ENCODE measurements around the gene RXRA.

The RXRA gene

DNA sequence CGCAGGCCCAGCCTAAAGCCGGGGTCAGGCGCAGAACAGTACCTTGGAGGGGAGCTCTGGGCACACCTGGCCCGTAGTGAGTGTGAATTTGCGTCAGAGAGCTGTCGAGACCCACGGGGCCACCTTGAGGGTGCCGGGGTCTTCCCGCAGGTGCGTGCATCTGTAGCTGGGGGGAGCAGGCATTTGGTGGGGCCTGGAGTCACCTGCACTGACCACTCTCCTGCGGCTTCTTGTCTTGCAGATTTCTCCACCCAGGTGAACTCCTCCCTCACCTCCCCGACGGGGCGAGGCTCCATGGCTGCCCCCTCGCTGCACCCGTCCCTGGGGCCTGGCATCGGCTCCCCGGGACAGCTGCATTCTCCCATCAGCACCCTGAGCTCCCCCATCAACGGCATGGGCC, 75.1 kb downstream of the RXRA start:
- no peak for DNase-seq (ENCODE audit: low spot score)

DNA sequence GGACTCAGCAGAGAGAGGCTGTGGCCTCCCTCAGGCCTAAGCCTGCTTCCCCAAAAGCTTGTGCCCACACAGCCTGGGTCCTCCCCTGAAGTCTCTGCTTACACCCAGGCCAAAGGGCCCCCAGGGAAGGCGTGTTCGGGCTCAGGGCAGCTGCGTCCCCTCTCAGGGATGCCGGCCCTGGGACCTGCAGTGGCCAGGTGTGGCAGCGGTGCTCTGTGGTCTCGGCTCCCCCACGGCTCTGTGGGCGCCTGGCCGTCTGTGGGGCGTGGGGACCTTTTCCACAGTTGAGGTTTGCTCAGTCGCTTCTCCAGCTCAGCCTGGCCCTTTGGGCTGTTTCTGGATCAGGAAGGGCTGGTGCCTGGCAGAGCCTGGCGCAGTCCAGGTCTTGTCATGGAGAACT, 75.9 kb downstream of the RXRA start:
- no peak for DNase-seq (ENCODE audit: low spot score)

DNA sequence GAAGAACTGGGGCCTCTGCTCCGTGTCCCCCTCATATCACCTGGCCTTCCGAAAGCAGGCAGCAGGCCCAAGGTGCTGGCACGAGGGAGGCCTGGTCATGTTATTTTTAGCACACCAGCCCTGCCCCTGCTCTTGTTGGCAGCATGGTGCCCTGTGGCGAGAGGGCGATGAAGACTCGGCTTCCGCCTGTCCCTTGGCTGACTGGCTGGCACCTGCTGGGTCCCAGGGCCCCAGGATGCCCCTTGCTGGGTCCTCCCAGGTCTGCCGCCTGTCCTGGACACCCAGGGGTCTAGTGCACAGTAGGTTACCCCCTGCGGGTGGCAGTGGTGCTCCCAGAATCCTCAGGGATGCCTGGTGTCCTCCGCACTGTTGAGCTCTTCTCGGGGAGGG, 77.0 kb downstream of the RXRA start:
- no peak for DNase-seq (ENCODE audit: low spot score)

DNA sequence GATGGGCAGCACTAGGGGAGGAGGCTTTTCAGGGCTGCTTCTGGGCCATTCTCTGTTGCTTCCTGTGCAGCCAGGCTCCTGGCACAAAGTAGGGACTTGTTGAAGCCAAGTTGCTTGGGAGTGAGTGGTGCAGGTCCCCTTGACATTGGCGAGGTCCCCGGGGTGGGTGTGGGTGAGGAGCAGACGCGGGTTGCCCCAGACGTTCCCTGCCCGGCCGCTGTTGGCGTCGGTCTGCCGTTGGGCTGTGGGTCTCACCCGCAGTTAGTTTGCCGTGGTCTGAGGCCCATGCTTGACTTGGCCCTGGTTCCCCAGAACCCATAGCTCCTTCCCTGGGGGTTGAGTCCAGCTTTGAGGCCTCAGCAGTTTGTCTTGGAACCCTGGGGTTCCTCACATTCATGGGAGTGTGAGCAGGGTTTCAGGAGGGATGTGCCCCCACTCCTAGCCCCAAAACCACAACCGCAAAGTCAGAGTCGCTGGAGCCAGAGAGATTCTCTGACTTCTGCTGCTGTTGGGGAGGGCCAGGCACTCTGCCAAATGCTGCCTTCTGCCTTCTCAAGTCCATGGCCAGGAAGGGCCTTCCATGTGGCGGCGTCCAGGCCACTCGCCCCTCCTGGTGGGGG, 77.5 kb downstream of the RXRA start:
- peak; percentile 58 for DNase-seq (ENCODE audit: low spot score)

DNA sequence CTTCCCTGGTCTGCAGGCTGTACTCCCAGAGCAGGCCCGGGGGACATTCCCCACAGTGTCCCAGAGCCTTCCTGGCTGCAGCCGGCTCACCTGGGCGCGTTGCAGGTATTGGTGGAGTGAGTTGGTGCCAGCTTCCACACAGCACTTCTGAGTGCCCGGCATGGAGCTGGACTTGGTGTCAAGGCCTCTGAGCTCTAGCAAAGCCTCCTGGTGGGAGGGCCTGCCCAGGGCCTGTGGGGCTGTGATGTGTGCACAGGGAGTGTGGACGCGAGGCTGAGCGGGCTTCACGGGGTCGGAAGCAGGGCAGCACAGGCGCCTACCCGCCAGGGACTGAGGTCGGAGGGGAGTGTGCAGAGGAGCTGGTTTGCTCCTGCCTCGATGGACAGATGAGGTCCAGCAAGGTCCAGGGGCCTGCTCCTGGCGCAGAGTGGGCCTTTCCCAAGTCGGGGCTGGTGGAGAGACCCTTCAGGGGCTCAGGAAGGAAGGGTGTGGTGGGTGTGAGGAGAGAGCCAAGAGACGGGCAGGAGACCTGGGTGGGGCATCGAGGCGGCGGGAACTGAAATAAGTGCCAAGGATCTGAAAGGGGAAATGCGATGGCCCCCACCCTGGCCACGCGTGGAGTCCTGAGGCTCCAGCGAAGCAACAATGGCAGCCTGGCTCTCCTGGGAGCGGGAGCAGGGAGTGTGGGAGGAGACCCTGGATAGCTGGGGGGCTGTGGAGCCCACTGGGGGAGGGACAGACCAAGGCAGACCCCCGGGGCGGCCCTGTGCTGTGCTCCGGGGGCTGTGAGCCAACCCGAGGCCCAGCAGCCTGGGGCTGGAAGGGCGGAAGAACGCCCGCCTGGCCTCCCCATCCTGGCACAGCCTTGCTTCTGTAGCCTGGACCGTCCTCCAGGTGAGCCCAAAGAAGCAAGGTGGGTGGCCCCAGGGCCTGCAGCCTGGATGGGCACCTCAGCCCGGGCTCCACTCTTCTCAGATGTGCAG, 78.4 kb downstream of the RXRA start:
- DNase-seq (ENCODE audit: low spot score), result no peak

DNA sequence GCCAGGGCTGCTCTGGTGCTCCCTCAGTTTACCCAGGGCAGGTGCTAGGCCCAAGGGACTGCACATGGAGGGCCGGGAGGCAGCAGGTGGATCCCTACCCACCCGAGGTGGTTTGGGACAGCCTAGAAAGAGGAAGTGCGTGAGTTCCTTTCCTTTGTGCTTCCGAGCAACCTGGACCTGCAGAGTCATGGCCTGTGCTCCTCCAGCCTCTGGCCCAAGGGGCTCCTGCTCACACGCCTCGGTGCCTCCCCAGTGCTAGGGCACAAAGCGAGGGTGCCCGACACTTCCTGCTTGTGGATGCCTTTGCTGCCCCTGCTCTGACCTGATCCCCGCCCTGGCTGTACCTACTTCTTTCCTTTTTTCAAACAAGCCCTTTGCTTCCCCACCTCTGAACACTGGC, 79.3 kb downstream of the RXRA start:
- DNase-seq (ENCODE audit: low spot score), result no peak

DNA sequence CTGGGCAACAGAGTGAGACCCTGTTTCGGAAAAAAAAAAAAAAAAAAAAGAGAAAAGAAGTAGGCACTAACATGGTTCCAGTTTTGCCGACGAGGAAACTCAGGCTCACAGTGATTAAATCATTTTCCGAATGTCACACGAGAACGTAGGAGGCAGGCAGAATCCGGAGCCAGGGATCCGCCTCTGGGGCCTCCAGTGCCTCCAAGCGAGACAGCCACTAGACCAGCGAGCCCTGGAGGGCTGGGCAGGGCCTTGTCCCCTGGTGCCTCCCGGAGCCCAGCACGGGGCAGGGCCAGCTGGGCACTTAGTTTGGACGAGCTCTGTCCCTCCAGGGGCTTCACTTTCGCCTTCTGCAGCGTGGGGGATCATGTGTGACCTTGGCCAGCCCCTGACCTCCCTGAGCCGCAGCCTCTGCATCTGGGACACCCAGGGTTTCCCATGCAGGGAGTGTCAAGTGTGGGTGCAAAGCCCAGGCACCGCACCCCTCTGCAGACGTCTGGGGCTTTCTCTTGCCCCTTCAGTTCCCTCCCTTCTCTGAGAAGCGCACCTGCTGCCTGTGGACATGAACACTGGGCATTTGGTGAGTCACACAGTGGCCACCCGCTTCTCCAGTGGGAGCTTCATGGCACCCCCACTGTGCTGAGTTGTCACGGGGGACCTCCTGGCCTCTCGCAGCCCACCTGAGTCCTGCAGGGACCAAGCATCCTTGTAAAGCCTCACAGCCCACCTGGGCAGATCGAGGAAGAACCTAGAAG, 80.3 kb downstream of the RXRA start:
- DNase-seq (ENCODE audit: low spot score), result no peak

DNA sequence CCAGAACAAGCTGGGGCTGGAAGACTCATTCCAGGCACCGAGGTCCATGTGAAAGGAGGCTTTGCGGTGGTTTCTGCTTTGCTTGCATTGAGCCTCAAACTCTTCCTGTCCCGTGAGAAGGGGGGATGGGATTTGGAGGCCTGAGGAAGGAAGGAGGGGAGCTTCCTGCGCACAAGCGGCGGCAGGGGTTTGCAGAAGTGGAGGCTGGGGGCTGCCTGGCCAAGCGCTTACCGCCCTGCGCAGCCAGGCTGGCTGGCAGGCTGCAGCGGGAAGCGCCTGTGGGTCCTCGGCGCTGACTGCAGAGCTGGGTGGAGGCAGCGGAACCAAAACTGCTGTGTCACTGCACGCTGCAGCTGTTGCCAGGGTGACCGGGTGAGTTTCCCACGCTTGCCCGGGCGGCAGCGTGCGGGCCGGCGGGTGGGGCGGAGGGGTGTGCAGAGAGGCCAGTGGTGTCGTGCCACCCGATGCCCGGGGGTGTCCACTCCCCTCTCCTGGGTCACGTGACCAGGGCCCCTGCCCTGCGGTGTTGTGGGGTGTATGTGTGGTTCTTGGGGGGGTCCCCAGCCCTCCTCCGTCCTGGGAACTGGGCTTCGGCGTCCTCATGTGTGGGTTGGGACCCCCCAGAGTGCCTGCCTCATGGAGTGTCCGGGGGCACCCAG, 81.0 kb downstream of the RXRA start:
- DNase-seq (ENCODE audit: low spot score), result peak; percentile 90

DNA sequence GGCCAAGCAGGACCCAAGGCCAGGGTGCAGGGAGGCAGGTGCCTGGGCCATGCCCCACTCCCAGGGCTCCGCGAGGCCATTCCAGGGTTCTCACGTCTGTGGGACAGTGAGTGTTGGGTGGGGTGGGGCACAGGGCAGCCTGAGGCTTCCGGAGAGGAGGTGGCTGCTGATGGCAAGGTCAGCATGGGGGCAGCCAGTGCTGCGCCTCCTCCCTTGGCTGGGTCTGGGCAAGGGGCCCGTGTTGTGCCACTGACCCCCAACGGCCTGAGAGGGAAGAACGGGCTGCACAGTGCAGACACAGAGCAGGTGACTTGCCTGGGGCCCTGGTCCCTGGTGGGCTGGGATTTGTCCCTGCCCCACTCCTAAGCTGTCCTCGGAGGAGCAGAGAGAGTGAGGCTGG, 82.1 kb downstream of the RXRA start:
- no peak for DNase-seq (ENCODE audit: low spot score)

DNA sequence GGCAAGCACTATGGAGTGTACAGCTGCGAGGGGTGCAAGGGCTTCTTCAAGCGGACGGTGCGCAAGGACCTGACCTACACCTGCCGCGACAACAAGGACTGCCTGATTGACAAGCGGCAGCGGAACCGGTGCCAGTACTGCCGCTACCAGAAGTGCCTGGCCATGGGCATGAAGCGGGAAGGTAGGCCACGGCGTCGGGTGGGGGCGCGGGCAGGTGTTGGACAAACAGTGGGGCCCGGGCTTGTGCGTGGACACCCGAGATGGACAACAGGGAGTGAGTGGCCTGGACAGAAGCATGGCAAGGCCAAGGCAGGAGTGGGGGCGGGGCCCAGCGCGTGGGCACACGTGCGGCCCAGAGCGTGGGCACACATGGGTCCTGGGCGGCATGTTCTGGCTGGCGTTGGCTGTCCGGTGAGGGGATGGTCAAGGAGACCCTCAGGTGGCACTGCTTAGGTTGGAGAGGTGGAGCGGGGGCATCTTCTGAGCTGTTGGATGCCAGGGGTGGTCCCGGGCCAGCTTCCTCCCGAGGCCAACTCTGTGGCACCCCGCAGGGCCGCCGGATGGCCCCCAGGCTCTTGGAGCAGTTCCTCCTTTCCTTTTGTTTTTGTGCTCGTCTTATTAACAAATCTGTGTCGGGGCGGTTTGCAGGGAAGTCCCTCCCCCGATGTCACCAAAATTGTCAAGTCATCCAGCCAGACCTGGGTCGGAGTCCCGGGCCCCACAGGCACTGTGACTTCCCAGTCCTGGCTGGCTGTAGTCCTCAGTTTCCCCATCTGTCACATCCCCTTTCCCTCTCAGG, 82.9 kb downstream of the RXRA start:
- no peak for DNase-seq (ENCODE audit: low spot score)

DNA sequence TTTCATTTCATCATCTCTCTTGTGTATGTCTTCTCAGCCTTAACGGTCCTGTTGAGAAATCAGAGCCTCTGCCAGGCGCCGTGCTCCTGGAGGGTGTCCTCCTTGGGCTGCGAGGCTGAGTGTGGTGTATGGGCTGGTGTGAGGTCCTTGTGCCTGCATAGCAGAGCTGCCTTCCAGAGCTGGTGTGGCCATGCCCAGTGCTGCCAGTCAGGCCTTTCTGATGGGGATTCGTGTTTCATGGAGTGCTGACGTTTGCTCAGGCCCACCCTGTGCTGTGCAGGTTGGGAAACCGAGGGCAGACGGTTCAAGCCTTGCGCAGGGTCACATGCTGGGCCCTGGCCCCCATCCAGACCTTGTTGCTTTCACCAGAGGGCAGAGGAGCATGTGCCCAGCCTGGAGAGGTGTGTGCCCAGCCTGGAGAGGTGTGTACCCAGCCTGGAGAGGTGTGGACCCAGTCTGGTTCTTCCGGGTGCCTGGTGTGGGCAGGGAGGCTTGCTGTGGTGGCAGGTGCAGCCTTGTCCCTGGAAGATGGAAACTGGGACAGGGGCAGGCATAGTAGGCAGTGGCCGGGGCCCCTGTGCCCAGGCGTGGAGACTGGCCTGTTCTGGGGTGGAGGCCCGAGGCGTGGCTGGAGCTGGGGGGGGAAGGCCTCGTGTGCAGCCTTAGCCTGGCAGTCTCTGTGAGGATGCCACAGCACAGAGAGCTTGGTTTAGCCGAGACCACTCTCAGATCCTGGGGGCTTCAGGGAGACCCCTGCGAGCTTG, 84.0 kb downstream of the RXRA start:
- no peak for DNase-seq (ENCODE audit: low spot score)

DNA sequence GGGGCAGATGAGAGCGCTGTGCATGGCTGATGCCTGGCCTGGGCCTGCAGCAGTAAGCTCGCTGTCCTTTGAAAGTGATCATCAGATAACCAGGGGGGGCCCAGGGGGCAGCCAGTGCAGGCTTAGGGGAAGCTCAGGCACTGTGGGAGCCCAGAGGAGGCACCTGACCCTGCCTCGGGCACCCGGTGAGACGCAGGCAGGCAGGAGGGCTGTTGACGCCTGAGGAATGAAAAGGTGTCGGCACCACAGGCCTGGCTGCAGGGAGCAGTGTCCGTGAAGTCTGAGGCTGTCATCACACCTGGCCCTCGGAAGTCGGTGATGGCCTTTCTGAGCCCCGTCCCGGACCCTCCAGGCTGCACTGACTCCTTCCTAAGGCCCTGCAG, 84.6 kb downstream of the RXRA start:
- no peak for DNase-seq (ENCODE audit: low spot score)

DNA sequence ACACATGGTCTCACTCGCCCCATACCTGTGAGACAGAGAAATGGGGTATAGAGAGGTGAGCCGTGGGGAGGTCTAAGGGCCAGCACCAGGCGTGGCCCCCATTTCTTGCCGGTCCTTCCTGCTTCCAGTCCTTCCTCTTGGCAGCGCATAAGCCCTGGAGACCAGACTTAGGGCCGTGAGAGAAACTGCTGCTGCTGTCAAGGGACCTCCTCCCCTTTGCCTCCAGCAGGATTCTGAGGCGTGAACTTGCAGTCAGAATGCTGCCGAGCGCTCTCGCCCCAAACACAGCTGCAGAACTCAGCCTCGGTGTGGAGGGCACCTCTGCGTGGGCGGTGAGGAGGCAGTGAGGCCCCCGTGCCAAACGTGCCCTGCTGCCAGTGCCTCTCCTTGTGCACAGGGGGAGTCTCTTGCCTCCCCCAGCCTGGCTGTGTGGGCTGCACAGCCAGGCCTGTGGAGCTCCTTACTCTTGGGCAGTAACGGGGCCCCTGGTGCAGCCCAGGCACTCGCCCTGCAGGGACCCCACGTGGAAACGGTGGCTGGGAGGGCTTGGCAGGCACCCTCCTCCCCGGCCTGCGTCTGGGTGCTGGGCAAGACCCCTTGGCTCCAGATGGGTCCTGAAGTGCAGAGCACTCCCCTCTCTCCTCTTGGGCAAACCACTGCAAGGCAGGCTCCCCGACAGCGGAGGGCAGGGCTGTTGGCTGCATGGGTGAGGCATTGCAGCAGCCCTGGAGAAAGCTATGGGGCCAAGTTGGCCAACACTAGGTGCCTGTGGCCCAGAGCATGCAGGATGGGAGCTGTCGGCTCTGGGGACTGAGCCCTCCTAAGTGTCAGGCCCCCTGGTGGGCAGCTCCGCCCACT, 85.4 kb downstream of the RXRA start:
- no peak for DNase-seq (ENCODE audit: low spot score)

DNA sequence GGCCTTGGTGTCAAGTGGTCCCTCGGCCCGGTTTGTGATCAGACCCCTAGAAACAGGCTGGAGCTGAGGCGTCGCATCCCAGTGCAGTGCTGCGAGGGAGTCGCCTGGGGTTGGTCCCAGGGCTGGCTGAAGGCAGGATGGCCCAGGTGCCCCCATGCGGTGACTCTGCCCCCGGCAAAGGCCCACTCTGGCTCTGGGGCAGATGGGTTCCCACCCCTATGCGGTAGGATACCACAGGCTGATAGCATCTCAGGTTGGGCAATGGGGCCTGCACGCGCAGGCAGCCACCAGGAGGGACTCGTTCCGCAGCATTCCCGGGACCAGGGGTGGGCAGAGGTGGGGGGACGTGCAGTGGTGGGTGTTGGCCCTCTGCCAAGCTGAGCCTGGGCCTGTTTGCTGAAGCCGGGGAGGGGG, 86.0 kb downstream of the RXRA start:
- DNase-seq (ENCODE audit: low spot score), result no peak

DNA sequence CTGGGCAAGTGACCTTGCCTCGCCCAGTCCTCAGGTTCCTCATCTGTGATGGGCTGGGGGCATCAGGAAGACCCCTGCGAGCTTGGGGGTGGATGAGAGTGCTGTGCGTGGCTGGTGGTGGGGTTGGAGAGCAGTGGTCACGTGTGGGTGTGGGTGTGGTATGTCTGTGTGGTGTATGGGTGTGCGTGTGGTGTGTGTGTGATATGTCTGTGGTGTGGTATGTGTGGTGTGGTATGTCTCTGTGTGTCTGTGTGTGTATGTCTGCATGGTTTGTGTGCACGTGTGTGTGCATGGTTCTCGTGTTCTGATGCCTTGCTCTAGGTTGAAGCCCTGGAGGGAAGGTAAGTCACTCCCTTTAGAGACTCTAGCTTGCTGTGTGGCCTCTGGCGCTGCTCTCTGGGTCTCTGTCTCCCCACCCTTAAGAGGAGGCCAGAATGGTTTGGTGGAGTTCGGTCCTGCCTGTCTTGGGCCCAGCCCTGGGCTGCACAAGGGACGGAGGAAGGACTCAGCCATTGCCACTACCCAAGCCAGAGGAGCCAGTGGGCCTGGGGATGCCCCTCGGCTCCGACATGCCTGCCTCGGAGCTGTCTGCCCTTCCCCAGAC, 87.0 kb downstream of the RXRA start:
- no peak for DNase-seq (ENCODE audit: low spot score)

DNA sequence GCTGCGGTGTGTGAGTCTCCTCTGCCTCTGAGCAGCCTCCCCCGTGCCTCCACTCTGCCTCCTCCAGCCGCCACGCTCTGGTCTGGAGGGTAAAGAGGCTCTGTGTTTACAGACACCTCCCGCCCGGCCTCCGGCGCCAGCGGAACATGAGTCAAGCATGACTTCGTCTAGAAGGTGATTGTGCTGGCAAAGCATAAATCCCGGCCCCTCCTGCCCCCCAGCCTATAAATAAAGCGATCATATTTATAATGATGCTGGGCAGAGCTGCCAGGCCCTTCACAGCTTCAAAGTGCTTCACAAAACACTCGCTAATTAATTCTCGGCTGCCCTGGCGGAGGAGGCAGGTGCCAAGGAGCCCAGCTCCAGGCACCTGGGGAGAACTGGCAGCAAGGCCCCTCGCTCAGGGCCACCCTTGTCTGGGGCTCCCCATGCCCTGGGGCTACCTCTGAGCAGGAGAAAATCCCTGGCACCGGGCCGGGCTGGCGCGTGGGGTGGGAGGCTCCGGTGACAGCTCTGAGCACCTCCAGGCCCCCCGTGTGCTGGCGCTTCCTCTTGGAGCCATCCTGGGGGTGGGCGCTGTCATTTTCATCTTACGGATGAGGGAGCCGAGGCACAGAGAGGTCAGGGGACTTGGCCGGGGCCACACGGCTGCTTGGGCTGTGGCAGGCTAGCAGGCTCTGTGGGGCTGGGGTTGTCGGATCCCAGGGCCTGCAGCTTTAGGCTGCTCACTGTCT, 87.8 kb downstream of the RXRA start:
- no peak for DNase-seq (ENCODE audit: low spot score)

DNA sequence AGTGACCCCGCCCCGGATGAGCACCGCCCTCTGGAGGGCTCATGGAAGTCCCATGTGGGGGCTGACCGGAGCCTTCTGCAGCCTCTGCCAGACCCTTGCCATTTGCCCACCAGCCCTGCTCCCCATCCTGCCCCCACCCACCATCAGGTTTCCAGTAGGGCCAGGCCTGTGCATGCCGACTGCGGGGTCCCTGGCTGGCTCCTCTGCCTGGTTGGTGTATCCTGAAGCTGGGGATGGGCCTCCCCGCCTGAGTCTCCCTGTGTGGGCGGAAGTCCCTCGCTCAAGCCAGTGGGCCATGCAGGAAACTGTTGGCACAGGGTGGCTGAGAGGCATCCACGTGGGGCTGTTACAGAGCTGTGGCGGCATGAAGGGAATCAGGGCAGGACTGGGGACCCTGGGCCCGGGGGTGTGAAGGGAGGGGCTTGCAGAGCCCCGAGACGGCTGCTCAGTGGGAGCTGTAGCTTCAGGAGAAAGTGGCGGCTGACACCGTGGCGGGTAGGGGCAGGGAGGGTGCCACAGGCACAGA, 88.7 kb downstream of the RXRA start:
- DNase-seq (ENCODE audit: low spot score), result no peak

DNA sequence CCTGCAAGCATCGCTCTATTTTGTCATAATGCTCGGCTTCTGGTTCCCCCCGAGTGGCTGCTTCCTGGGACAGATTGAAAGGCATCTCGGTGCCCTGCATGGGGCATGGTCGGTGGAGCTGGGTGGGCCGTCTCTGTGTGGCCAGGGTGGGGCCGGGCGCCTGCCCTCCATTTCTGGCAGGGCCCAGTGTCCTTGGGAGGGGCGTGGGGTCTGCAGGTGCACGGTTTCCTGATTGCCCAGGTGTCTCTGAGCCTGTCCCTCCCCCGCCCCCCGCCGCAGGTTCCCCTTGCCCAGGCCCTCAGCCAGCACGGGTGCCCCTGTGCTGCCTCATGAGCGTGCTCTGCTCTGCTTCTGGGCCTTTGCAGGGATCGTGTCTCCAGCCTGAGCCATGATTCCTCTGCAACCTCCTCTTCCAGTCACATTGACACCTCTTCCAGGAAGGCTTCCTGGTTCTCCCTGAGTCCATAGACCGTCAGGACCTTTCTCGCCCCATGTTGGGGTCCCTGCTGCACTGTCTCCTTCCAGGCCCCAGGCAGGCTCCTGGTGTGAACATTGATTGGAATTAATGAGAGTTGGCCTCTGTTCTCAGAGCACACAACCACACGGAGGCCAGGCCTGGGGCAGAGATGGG, 90.2 kb downstream of the RXRA start:
- no peak for DNase-seq (ENCODE audit: low spot score)
